NCI-H2029 treated with DMSO at 0.1 percent for 48 hours (cell line): ENCODE data around the gene DISP3.

ENCODE experiments used
- DNase-seq: peaks from one replicate; lab custom pipeline; 2025; lab: John Stamatoyannopoulos, UW

Gene DISP3

DNA sequence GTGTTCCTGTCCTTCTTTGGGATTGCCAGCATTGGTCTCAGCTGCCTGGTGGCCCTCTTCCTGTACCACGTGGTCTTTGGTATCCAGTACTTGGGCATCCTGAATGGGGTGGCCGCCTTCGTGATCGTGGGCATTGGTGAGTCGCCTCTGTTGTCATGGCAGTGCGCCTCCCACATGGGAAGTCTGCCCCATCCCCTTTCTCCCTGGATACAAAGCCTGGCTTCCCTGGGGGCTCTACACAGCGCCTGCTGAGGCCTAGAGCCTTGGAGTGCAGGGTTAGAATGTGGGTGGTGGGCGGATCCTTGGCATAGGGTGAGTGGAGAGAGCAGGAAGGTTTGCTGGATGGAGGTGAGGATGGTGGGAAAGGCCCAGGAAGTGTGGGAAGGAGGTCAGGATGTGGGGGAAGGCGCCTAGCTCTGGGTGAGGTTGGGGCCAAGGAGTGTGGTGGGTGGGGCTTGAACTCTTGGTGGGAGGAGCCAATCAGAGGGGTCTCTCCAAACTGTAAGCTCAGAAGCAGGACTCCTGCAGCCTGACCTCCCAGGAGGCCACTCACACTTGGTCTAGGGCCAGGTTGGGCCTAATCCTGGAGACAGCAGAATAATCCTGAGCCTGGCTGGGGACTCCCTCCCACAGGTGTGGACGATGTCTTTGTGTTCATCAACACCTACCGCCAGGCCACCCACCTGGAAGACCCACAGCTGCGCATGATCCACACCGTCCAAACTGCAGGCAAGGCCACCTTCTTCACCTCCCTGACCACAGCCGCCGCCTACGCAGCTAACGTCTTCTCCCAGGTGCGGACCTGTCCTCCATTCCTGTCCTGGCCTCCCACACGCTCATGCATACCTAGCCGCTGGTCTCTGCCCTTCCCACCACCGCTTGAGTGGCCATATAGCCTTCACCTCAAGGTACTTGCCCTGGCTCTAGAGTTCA is 36.7 kb downstream of the DISP3 start:
- no peak for DNase-seq

DNA sequence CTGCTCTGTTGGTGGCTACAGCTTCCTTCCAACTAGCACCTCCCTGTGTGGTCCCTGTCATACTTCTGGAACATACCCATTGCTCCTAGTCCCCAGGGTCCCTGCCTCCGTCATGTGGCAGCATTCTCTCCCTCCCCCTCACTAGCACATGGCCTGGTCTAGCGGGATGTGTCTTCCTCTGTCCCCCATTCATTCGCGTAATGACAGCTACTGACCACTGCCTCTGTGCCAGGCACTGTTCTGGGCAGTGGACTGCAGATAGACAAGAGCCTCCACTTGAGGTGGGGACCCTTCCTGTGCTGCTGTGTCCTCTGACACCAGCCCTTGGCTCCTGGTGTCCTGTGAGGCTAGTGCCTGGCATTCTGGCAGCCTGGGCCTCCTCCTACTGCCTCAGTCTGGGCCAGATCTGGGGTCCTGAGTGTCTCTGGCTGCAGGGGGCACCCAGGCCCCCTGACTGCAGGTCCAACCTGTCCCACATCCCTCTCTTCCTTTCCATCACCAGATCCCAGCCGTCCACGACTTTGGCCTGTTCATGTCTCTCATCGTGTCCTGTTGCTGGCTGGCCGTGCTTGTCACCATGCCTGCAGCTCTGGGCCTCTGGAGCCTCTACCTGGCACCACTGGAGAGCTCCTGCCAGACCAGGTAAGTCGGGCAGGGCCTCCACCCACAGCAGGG is 38.1 kb downstream of the DISP3 start:
- no peak for DNase-seq

DNA sequence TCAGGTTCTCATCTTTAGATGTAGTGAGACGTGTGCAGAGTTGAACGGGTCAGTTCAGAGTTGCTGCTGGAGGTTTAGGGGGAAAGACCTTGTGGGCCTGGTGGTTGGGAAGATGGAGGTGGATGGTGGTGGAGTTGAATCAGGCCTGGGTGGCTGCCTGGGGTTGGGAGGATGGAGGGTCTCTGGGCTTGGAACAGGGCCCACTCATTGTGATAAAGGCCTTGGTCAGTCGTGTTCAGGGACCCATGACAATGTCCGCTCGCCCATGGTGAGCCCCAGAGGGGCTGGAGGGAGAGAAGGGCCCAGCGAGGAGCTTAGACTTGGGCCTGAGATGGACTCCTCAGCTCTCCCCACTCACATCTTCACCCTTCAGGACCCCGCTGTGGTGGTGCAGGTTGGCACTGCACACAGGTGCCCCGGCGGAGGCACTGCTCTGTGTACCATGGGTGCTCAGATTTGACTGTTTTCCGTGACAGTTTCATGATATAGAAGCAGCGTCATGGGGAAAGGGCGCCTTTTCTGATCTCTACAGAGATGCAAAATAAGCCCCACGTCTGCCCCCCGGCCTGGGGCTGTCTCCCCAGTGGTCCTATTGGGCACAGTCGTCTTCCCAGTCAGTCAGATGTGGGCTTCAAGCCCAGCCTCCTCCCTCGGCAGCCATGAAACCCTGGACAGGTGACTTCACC is 39.2 kb downstream of the DISP3 start:
- no peak for DNase-seq

GRCh38 chr1:11518791-11519628 is 40.1 kb downstream of the DISP3 start:
- no peak for DNase-seq

- DNase-seq: no peak
Measured at GRCh38 chr1:11519629-11520031, 40.7 kb downstream of the DISP3 start.

- no peak for DNase-seq
Measured at GRCh38 chr1:11520531-11521233, 41.7 kb downstream of the DISP3 start.

DNA sequence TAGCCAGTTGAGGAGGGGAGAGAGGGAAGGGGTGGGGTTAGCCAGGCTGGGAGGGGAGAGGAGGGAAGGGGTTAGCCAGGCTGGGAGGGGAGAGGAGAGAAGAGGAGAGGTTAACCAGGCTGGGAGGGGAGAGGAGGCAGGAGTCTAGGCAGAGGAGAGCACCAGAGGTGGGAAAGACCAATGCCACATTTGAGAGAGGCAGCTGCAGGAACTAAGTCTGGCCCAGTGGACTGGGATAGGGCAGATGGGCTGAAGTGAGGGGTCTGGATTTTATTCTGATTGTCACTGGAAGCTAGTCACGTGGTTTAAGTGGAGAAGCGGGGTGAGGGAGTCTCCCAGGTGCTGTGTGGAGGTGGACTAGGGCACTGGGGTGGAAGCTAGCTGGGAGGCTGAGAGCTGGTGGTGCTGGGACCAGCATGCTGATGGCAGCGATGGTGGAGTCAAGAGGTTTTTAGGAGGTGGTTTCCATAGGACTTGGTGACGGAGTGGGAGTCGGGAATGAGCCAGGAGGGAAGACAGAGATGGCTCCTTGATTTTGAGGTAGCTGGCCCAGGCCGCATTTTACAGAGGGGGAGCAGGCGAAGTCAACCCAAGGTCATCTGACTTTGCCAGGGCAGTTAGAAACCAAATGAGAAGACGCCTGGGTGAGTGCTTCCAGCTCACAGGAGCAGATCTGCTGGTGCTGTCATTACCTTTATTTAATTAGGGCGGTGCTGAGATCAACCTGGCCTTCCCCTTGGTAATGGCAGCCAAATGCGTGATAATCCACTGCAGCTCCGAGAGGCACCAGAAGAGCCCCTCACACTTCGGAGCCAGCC is 42.8 kb downstream of the DISP3 start:
- no peak for DNase-seq

- DNase-seq: no peak
Measured at GRCh38 chr1:11522400-11523235, 43.7 kb downstream of the DISP3 start.

- no peak for DNase-seq
Measured at GRCh38 chr1:11523261-11523660, 44.3 kb downstream of the DISP3 start.

GRCh38 chr1:11523746-11524464 is 45.0 kb downstream of the DISP3 start:
- DNase-seq: no peak

- DNase-seq: no peak
Measured at GRCh38 chr1:11524465-11525150, 45.7 kb downstream of the DISP3 start.

DNA sequence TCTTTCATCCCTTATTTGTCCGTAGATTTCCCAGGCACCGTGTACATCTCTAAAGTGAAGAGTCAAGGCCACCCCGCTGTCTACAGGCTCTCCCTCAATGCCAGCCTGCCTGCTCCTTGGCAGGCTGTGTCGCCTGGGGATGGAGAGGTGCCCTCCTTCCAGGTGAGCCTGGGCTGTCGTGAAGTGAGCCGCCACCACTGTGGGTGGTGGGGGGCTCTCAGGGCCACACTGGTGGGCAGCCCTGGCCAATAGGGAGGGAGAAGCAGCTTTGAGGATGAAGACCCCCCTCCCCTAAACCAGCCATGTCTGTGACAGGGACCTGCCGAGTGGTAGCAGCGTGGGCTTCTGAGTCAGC is 46.2 kb downstream of the DISP3 start:
- no peak for DNase-seq

DNA sequence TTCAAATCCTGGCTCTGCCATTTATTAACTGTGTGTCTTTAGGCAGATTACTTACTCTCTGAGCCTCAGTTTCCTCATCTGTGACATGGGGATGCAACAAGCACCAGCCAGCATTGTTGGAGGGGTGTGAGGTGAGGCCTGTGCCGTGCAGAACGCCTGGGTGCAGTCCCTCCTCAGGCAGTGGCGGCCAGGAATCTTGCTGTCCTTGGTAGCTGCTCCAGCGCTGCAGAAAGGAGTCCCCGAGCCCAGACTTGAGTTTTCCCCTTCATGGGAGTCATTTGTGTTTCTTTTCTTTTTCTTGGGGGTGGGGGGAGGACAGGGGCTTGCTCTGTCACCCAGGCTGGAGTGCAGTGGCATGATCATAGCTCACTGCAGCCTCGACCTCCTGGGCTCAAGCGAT is 46.6 kb downstream of the DISP3 start:
- DNase-seq: no peak

GRCh38 chr1:11526071-11526895 is 47.3 kb downstream of the DISP3 start:
- DNase-seq: no peak

- DNase-seq: no peak
Measured at GRCh38 chr1:11527541-11528452, 48.8 kb downstream of the DISP3 start.

DNA sequence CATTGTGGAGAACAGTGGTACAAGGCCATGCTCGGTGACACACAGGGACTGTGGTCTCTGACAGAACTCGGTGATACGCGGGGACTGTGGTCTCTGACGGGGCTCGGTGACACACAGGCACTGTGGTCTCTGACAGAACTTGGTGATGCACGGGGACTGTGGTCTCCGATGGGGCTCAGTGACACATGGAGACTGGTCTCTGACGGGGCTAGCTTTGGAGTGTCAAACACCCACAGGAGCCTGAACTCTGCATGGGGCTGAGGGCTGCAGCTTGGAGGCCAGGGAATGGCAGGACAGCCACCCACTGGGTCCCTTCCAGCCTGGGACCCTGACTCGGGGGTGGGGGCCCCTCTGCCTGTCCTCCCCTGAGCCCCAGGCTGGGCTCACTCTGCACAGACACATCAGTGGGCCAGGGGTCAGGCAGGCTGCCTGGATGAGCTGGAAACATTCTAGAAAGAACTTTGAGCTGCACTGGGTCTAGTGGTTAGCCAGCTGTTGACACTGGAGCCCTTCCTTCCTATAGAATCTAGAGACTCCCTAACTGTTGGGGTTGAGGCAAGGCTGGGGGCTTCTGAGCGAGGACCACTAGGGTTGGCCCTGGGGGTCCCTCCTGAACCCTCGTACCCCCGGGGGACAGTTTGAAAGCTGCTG is 49.8 kb downstream of the DISP3 start:
- no peak for DNase-seq
